GM12875 (cell line): Measurements from ENCODE around the gene MPPED2.

ENCODE experiments used
- H3K4me3 ChIP-seq: one replicate; pipeline ENCODE4 v1.5.1; 2011; ENCODE audit warnings: low read depth, low read length, control low read depth
- TF ChIP-seq, protein P1 (sequence below): IDR thresholded peaks from 2 replicates; pipeline ENCODE4 v1.5.1; 2011; ENCODE audit warnings: low read depth, mild to moderate bottlenecking, control low read depth, inconsistent platforms, low read length, moderate library complexity, borderline replicate concordance; ENCODE audit not compliant: insufficient read depth

The MPPED2 gene

DNA sequence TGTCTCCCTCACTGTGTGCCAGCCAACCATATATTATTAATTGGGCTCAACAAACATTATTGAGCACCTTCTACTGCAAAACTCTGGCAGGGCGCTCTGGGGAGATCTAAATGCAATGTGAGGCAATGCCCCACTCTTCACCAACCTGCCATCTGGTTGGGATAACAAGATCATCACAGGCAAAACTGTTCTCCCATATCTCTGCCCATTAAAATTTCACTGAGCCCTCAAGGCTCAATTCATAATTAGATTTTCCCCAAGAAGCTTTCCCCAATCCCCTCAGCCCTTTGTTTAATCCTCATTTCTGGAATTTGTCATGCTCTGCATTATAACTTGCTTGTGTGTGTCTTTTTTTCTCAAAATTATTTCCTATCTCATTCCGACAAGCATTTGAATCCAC is 156.6 kb downstream of the MPPED2 start:
- TF ChIP-seq, protein P1, sequence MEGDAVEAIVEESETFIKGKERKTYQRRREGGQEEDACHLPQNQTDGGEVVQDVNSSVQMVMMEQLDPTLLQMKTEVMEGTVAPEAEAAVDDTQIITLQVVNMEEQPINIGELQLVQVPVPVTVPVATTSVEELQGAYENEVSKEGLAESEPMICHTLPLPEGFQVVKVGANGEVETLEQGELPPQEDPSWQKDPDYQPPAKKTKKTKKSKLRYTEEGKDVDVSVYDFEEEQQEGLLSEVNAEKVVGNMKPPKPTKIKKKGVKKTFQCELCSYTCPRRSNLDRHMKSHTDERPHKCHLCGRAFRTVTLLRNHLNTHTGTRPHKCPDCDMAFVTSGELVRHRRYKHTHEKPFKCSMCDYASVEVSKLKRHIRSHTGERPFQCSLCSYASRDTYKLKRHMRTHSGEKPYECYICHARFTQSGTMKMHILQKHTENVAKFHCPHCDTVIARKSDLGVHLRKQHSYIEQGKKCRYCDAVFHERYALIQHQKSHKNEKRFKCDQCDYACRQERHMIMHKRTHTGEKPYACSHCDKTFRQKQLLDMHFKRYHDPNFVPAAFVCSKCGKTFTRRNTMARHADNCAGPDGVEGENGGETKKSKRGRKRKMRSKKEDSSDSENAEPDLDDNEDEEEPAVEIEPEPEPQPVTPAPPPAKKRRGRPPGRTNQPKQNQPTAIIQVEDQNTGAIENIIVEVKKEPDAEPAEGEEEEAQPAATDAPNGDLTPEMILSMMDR = no peak
- H3K4me3 ChIP-seq = no peak overlapping the region

DNA sequence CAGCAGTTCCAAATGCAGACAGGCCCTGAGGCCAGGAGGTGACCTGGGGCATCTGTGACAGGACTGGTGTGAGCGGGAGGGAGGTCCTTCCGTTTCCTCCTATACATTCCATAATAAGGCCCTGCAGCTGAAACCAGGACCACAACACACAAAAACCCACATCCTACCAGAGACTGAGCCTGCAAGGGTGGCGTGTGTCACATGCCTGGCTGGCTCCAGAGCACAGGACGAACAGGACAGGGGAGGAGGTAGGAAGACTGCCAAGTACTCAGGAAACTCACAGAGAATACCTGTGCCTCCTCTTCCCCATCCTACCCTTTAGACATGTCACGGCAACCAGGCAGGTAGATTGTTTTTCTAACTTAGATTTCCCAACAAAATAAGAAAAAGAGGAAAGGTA is 159.4 kb downstream of the MPPED2 start:
- TF ChIP-seq, protein P1 = no peak
- H3K4me3 ChIP-seq = no peak overlapping the region

GRCh38 chr11:30424844-30425243 is 161.3 kb downstream of the MPPED2 start:
- TF ChIP-seq, protein P1 = no peak
- H3K4me3 ChIP-seq = no peak overlapping the region

DNA sequence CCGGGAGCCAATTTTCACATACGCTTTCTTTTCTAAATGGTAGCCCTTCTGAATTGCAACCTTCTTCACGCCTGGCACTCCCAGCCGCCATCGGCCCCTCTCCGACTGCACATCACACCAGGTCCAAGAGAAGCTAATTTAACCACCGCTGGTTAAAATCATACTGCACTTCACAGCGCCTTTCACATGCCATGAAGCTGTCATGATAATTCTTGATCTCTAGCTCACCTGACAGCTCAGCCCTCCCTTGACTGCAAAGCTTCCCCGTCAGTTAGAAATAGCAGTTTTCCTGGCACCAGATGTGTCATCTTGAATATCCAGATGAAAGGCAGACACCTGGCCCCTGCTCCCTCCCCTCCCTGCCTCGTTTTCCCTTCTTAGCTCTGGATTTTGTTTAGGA is 161.8 kb downstream of the MPPED2 start:
- no peak overlapping the region for H3K4me3 ChIP-seq
- TF ChIP-seq, protein P1 = no peak

DNA sequence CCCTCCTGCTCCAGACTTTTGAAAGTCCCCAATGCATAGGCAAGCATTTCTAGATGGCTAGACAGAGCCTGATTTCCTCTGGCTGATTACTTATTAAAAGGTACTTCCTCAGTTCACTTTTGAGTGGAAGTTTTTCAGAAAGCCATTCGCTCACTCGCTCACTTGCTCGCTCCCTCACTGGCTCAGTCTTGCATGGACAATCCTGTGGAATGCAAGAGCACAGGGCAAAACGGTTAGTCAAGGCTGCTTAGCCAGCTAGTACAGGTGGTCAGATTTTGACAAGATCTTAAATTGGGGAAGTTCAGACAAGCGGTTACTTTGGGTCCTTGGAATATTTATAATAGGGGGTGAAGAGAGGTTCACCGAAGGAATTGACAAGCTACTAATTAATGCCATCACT is 162.3 kb downstream of the MPPED2 start:
- no peak overlapping the region for H3K4me3 ChIP-seq
- TF ChIP-seq, protein P1 = no peak

GRCh38 chr11:30423279-30423648 is 162.9 kb downstream of the MPPED2 start:
- TF ChIP-seq, protein P1 = no peak
- H3K4me3 ChIP-seq = no peak overlapping the region

- TF ChIP-seq, protein P1 = no peak
Observed at GRCh38 chr11:30422447-30423278, 163.5 kb downstream of the MPPED2 start.

More at GRCh38 chr11:30422447-30423278, 163.5 kb downstream of the MPPED2 start:
- no peak overlapping the region for H3K4me3 ChIP-seq
